HG03025 (cell line): ENCODE measurements around the gene BRD9.
"Not testable (repeated sequence)": the region's sequence is repeated elsewhere in the genome, so short reads cannot be mapped to it uniquely, and the experiment has no call there.

Experiments
- ATAC-seq: cut with Tn5 transposase; IDR thresholded peaks from one replicate; pipeline ENCODE4 v1.9.1; 2021; ENCODE audit warnings: mild to moderate bottlenecking, moderate library complexity; ENCODE audit not compliant: unreplicated experiment, low FRiP score

The BRD9 gene

GRCh38 chr5:881551-881935 lies 11.1 kb downstream of the BRD9 start:
- no peak for ATAC-seq

- no peak for ATAC-seq
Observed at GRCh38 chr5:880816-881550, 11.6 kb downstream of the BRD9 start.

- not testable (repeated sequence) for ATAC-seq
Observed at GRCh38 chr5:878677-879076, 13.9 kb downstream of the BRD9 start.

- ATAC-seq, result no peak
Observed at GRCh38 chr5:878125-878524, 14.5 kb downstream of the BRD9 start.

GRCh38 chr5:876398-877365 lies 15.9 kb downstream of the BRD9 start:
- no peak for ATAC-seq

GRCh38 chr5:875931-876330 lies 16.7 kb downstream of the BRD9 start:
- no peak for ATAC-seq

GRCh38 chr5:873328-873727 lies 19.3 kb downstream of the BRD9 start:
- no peak for ATAC-seq

GRCh38 chr5:872301-872700 lies 20.3 kb downstream of the BRD9 start:
- ATAC-seq, result no peak

- ATAC-seq, result no peak
Observed at GRCh38 chr5:871596-872298, 20.9 kb downstream of the BRD9 start.

- ATAC-seq, result no peak
Observed at GRCh38 chr5:870956-871355, 21.6 kb downstream of the BRD9 start.

- ATAC-seq, result no peak
Observed at GRCh38 chr5:868428-869135, 24.0 kb downstream of the BRD9 start.

GRCh38 chr5:867300-867870 lies 25.2 kb downstream of the BRD9 start:
- ATAC-seq, result no peak

GRCh38 chr5:865771-866170 lies 26.8 kb downstream of the BRD9 start:
- no peak for ATAC-seq

- ATAC-seq, result no peak
Observed at GRCh38 chr5:865168-865521, 27.5 kb downstream of the BRD9 start.

GRCh38 chr5:864492-865167 lies 28.0 kb downstream of the BRD9 start:
- ATAC-seq, result no peak

- ATAC-seq, result no peak
Observed at GRCh38 chr5:863244-863805, 29.3 kb downstream of the BRD9 start.

- no peak for ATAC-seq
Observed at GRCh38 chr5:862367-863243, 30.0 kb downstream of the BRD9 start.
